Retinal pigment epithelial cell (primary cell): ENCODE measurements around the gene DSE.

ENCODE experiments used
- DNase-seq: peaks from one replicate; pipeline ENCODE4 v3.0.0-alpha.2; 2010; ENCODE audit warnings: low read depth
- H3K4me3 ChIP-seq: 2 replicates; pipeline ENCODE4 v1.5.1; 2011; ENCODE audit warnings: mild to moderate bottlenecking, low read length, control low read depth, moderate library complexity
- CTCF ChIP-seq: conservative IDR thresholded peaks from 2 replicates; pipeline ENCODE4 v1.5.1; 2011; ENCODE audit warnings: low read depth, low read length, control low read depth, inconsistent platforms

DSE gene

GRCh38 chr6:116371120-116371917, 572 bp downstream of the DSE start:
- no peak for TF ChIP-seq CTCF
- H3K4me3 ChIP-seq, result peak overlapping the region; percentile 74
- DNase-seq, result peak; percentile 70

GRCh38 chr6:116371918-116372209, 1.1 kb downstream of the DSE start:
- H3K4me3 ChIP-seq, result peak overlapping the region; percentile 74
- DNase-seq, result no peak
- TF ChIP-seq CTCF, result no peak

DNA sequence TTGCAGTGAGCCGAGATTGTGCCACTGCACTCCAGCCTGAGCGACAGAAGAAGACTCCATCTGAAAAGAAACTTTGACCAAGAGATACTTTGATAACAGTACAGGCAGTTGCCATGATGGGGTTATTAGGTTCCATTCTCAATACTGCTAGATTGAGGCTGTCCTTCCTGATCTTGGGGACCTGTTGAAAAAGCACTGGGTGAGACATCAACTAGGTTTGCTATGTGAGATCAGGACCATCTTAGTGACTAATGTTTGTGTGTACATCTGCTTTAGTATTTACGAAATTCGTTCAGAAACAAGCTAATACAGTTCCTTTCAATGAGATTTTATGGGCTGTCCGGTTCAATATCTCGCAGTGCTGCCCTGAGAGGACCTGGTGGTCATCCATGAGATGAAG, 2.6 kb downstream of the DSE start:
- DNase-seq, result no peak
- TF ChIP-seq CTCF, result no peak
- no peak overlapping the region for H3K4me3 ChIP-seq

GRCh38 chr6:116373940-116374339, 3.2 kb downstream of the DSE start:
- TF ChIP-seq CTCF, result no peak
- no peak for DNase-seq
- H3K4me3 ChIP-seq, result no peak overlapping the region

- no peak for TF ChIP-seq CTCF
- DNase-seq, result no peak
- no peak overlapping the region for H3K4me3 ChIP-seq
Measured at GRCh38 chr6:116374586-116374985, 3.8 kb downstream of the DSE start.

DNA sequence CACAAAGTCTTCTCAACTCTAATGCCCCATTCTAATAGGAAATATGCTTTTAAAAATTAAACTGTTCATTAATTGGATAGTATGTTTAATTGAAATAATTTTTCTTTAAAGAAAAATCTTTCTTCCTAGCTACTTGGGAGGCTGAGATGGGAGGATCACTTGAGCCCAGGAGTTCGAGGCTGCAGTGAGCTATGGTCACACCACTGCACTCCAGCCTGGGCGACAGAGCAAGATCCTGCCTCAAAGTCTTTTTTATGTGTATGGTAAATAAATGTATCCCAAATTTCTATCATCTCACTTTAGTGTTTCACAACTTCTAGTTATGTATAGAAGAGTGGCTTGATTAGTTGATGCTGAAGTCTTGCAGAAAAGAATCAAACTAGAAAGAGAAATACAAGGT, 4.5 kb downstream of the DSE start:
- H3K4me3 ChIP-seq, result no peak overlapping the region
- DNase-seq, result no peak
- TF ChIP-seq CTCF, result no peak

DNA sequence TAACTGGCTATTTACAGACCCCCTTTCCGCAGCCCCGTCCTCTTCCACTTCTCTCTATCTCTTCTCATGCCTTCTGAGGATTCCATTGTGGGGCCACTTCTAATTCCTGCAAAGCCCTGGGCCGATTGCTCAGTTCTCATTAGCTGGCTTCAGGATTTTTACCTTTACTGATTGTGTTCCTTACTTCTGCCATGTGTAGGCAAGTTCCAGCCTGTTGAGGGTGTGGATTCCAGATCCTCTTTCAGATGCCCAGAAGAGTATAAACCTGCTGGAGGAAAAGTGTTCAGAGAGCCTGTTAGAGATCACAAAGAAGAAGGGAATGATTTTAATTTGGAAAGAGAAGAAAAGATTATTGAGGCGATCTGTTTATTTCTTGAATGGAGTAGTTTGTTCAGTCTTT, 5.4 kb downstream of the DSE start:
- no peak overlapping the region for H3K4me3 ChIP-seq
- no peak for DNase-seq
- no peak for TF ChIP-seq CTCF
